ENCODE data around the gene ZNHIT3. TPM values are rescaled to one million over a fixed set of nuclear protein-coding genes. Genes with fewer than 3 reads are reported as not detected.

The ZNHIT3 gene
- total RNA-seq, 2 experiments from 2014 or later: 46.5 to 50.5 TPM

GRCh38 chr17:36523113-36523512 lies 36.6 kb downstream of the ZNHIT3 start:
- Mint-ChIP-seq H3K4me3 (no peak overlapping the region), H3K27ac (no peak overlapping the region), H3K36me3 (ENCODE audit: low read depth) (peaks cover 67% of the 10 kb centered on the region), H3K27me3 (no peaks in the 10 kb centered on the region), H3K9me3 (no peaks in the 10 kb centered on the region), H3K4me1 (ENCODE audit: low read depth) (peaks cover 22% of the 10 kb centered on the region)
- TF ChIP-seq CTCF (IDR thresholded peaks at IDR 0.05): no peak
- POLR2A ChIA-PET: interaction anchor here (5.7 kb wide), 1 partner anchor 12 kb away, joined by 36 read pairs; the partner anchor contains the start of genes MYO19 and PIGW
- CTCF ChIA-PET: interaction anchor here (1.7 kb wide), 1 partner anchor 80 kb away, joined by 4 read pairs; no protein-coding TSS in a partner anchor
- ATAC-seq: no peak
- DNase-seq: no peak
- intact Hi-C loops (cut with micrococcal nuclease): no loop called here

- ChIA-PET POLR2A (interaction anchor here (0.7 to 5.7 kb wide), 5 partner anchors 11 to 38 kb away, joined by 3 to 36 read pairs (median 3); partner anchors contain the start of genes MYO19, PIGW and ZNHIT3), CTCF (interaction anchor here (1.7 to 1.8 kb wide), 2 partner anchors 10 to 79 kb away, joined by 4 to 10 read pairs; partner anchors contain the start of genes MYO19 and PIGW)
- H3K9me3 Mint-ChIP-seq: no peaks in the 10 kb centered on the region
- peak overlapping the region; percentile 60 for H3K27ac Mint-ChIP-seq
- TF ChIP-seq CTCF (IDR thresholded peaks at IDR 0.05): no peak
- no peak overlapping the region for H3K4me3 Mint-ChIP-seq
- ATAC-seq: peak; percentile 77
- peak; percentile 10 for DNase-seq
- intact Hi-C loops (cut with micrococcal nuclease): no loop called here
- H3K4me1 Mint-ChIP-seq (ENCODE audit: low read depth): peaks cover 25% of the 10 kb centered on the region
- peaks cover 61% of the 10 kb centered on the region for H3K36me3 Mint-ChIP-seq (ENCODE audit: low read depth)
- no peaks in the 10 kb centered on the region for H3K27me3 Mint-ChIP-seq
These were observed 38.0 kb downstream of the ZNHIT3 start for GRCh38 chr17:36524428-36524876.

- ATAC-seq (no peak), DNase-seq (no peak)
- no peak for TF ChIP-seq CTCF (IDR thresholded peaks at IDR 0.05)
- CTCF ChIA-PET: interaction anchor here (1.8 kb wide), 1 partner anchor 9 kb away, joined by 10 read pairs; the partner anchor contains the start of genes MYO19 and PIGW
- Mint-ChIP-seq H3K4me3 (no peak overlapping the region), H3K27me3 (no peaks in the 10 kb centered on the region), H3K9me3 (no peaks in the 10 kb centered on the region), H3K27ac (peak overlapping the region; percentile 59), H3K4me1 (ENCODE audit: low read depth) (peaks cover 25% of the 10 kb centered on the region), H3K36me3 (ENCODE audit: low read depth) (peaks cover 59% of the 10 kb centered on the region)
- POLR2A ChIA-PET: interaction anchor here (0.7 to 5.7 kb wide), 5 partner anchors 10 to 33 kb away, joined by 3 to 36 read pairs (median 3); partner anchors contain the start of genes MYO19 and PIGW
- intact Hi-C loops (cut with micrococcal nuclease): no loop called here
These were observed 38.6 kb downstream of the ZNHIT3 start for GRCh38 chr17:36525113-36525512.

- ChIA-PET POLR2A (interaction anchor here (0.7 to 5.7 kb wide), 3 partner anchors 10 to 31 kb away, joined by 3 to 36 read pairs (median 3); partner anchors contain the start of genes MYO19 and PIGW), CTCF (interaction anchor here (0.6 kb wide), 1 partner anchor 8 kb away, joined by 3 read pairs; the partner anchor contains the start of genes MYO19 and PIGW)
- intact Hi-C loops (cut with micrococcal nuclease): no loop called here
- no peaks in the 10 kb centered on the region for H3K9me3 Mint-ChIP-seq
- no peak for TF ChIP-seq CTCF (IDR thresholded peaks at IDR 0.05)
- peaks cover 25% of the 10 kb centered on the region for H3K4me1 Mint-ChIP-seq (ENCODE audit: low read depth)
- ATAC-seq (no peak), DNase-seq (no peak)
- peaks cover 51% of the 10 kb centered on the region for H3K36me3 Mint-ChIP-seq (ENCODE audit: low read depth)
- H3K27me3 Mint-ChIP-seq: no peaks in the 10 kb centered on the region
- no peak overlapping the region for H3K4me3 Mint-ChIP-seq
- H3K27ac Mint-ChIP-seq: peak overlapping the region; percentile 13
These were observed 39.4 kb downstream of the ZNHIT3 start for GRCh38 chr17:36525888-36526287.

GRCh38 chr17:36527621-36528250 lies 41.3 kb downstream of the ZNHIT3 start:
- Mint-ChIP-seq H3K27me3 (no peaks in the 10 kb centered on the region), H3K9me3 (no peaks in the 10 kb centered on the region), H3K27ac (no peak overlapping the region), H3K4me3 (no peak overlapping the region), H3K4me1 (ENCODE audit: low read depth) (peaks cover 34% of the 10 kb centered on the region), H3K36me3 (ENCODE audit: low read depth) (peaks cover 55% of the 10 kb centered on the region)
- DNase-seq (no peak), ATAC-seq (no peak)
- intact Hi-C loops (cut with micrococcal nuclease): no loop called here
- POLR2A ChIA-PET: interaction anchor here (0.6 to 1.0 kb wide), 2 partner anchors 9 to 31 kb away, joined by 3 read pairs; no protein-coding TSS in a partner anchor
- no peak for TF ChIP-seq CTCF (IDR thresholded peaks at IDR 0.05)
- CTCF ChIA-PET: interaction anchor here (1.4 kb wide), 1 partner anchor 75 kb away, joined by 4 read pairs; no protein-coding TSS in a partner anchor
